Thyroid gland (tissue), 4 donors: ENCODE measurements around the gene CD302.
"Not testable (repeated sequence)": the region's sequence is repeated elsewhere in the genome, so short reads cannot be mapped to it uniquely, and the experiment has no call there.

Experiments
- POLR2A ChIP-seq, 2 donors: fragments of 450-650 bp; IDR thresholded peaks; one replicate each; pipeline ENCODE4 v1.6.1; 2017; ENCODE audit warnings: antibody characterized with exemption in 2 of 2, mild to moderate bottlenecking in 2 of 2, moderate library complexity in 1 of 2
- TF ChIP-seq, protein P1 (sequence below), 6 experiments: fragments of 200-600 bp in 3 of 6; fragments of 450-650 bp in 3 of 6; sonication (generic) in 3 of 6; IDR thresholded peaks; one replicate each; pipeline ENCODE4 v1.5.1; 2016 to 2019; ENCODE audit warnings: antibody characterized with exemption in 6 of 6, mild to moderate bottlenecking in 2 of 6, inconsistent platforms in 1 of 6, moderate library complexity in 1 of 6

DNA sequence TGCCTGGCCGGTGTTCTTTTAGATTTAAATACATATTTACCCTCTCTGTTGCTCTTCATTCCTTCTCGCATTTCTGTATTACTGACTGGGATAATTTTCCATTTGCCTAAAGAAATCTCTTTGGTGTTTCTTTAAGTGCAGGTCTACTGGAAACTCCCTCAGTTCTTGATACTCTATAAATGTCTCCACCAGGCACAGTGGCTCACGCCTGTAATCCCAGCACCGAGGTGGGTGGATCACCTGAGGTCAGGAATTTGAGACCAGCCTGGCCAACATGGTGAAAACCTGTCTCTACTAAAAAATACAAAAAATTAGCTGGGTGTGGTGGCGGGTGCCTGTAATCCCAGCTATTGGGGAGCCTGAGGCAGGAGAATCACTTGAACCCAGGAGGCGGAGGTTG is 10.4 kb downstream of the CD302 start:
- TF ChIP-seq, protein P1, sequence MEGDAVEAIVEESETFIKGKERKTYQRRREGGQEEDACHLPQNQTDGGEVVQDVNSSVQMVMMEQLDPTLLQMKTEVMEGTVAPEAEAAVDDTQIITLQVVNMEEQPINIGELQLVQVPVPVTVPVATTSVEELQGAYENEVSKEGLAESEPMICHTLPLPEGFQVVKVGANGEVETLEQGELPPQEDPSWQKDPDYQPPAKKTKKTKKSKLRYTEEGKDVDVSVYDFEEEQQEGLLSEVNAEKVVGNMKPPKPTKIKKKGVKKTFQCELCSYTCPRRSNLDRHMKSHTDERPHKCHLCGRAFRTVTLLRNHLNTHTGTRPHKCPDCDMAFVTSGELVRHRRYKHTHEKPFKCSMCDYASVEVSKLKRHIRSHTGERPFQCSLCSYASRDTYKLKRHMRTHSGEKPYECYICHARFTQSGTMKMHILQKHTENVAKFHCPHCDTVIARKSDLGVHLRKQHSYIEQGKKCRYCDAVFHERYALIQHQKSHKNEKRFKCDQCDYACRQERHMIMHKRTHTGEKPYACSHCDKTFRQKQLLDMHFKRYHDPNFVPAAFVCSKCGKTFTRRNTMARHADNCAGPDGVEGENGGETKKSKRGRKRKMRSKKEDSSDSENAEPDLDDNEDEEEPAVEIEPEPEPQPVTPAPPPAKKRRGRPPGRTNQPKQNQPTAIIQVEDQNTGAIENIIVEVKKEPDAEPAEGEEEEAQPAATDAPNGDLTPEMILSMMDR (IDR thresholded peaks at IDR 0.05): not testable (repeated sequence)
- not testable (repeated sequence) for TF ChIP-seq POLR2A (IDR thresholded peaks at IDR 0.05)
